Prostate gland (tissue), 2 donors: ENCODE measurements around the gene DPYD.

Experiments used
- CTCF ChIP-seq, 4 experiments: fragments of 200-600 bp in 2 of 4; fragments of 450-650 bp in 2 of 4; sonication (generic) in 2 of 4; IDR thresholded peaks; 1 replicate in 3 of 4; 2 replicates in 1 of 4; pipeline ENCODE4 v1.5.1; 2016 to 2019; ENCODE audit warnings: antibody characterized with exemption in 4 of 4, mild to moderate bottlenecking in 2 of 4, moderate library complexity in 2 of 4
- POLR2A ChIP-seq: fragments of 450-650 bp; IDR thresholded peaks from one replicate; pipeline ENCODE4 v1.6.1; 2016; ENCODE audit warnings: antibody characterized with exemption, mild to moderate bottlenecking

GRCh38 chr1:97412737-97413136 is 508.1 kb downstream of the DPYD start:
- TF ChIP-seq POLR2A, result no peak
- TF ChIP-seq CTCF (IDR thresholded peaks at IDR 0.05), result no peak
